OCI-LY1 (cell line): ENCODE data around the gene CTNNA2.

Source experiments
- H2AFZ ChIP-seq: fragments of 200-600 bp; sonication (generic), shearing (Covaris generic); 2 replicates; pipeline ENCODE4 v1.6.0; 2014; ENCODE audit warnings: antibody characterized with exemption, mild to moderate bottlenecking, low read length
- H3F3A ChIP-seq: fragments of 200-600 bp; sonication (generic), shearing (Covaris generic); 2 replicates; pipeline ENCODE4 v1.6.0; 2014; ENCODE audit warnings: mild to moderate bottlenecking, antibody characterized with exemption, low read length, moderate library complexity; ENCODE audit not compliant: insufficient read depth
- H3K27ac ChIP-seq: fragments of 200-600 bp; sonication (generic); 2 replicates; pipeline ENCODE4 v1.5.1; 2014; ENCODE audit warnings: low read length, mixed run types, mild to moderate bottlenecking, low read depth; ENCODE audit not compliant: poor library complexity, severe bottlenecking
- H3K27me3 ChIP-seq: fragments of 200-600 bp; sonication (generic); 2 replicates; pipeline ENCODE4 v1.6.0; 2014; ENCODE audit warnings: antibody characterized with exemption, mild to moderate bottlenecking, low read length, moderate library complexity; ENCODE audit not compliant: insufficient read depth
- H3K36me3 ChIP-seq: fragments of 200-600 bp; sonication (generic); 2 replicates; pipeline ENCODE4 v1.6.1; 2014; ENCODE audit warnings: mild to moderate bottlenecking, antibody characterized with exemption, low read length, moderate library complexity, mixed read lengths; ENCODE audit not compliant: insufficient read depth
- H3K4me1 ChIP-seq: fragments of 200-600 bp; sonication (generic); 2 replicates; pipeline ENCODE4 v1.5.1; 2014; ENCODE audit warnings: mild to moderate bottlenecking, low read length, moderate library complexity; ENCODE audit not compliant: insufficient read depth, severe bottlenecking
- H3K4me2 ChIP-seq: fragments of 200-600 bp; sonication (generic), shearing (Covaris generic); 2 replicates; pipeline ENCODE4 v1.6.1; 2014; ENCODE audit warnings: low read length
- H3K4me3 ChIP-seq: fragments of 200-600 bp; sonication (generic); 2 replicates; pipeline ENCODE4 v1.5.1; 2014; ENCODE audit warnings: low read length, low read depth, mild to moderate bottlenecking, mixed read lengths; ENCODE audit not compliant: poor library complexity, severe bottlenecking
- H3K79me2 ChIP-seq: fragments of 200-600 bp; shearing (Covaris generic); 2 replicates; pipeline ENCODE4 v1.6.1; 2016; ENCODE audit warnings: mixed run types, low read length, mixed read lengths; ENCODE audit not compliant: insufficient read depth
- H3K9ac ChIP-seq: fragments of 200-600 bp; sonication (generic), shearing (Covaris generic); 2 replicates; pipeline ENCODE4 v1.6.1; 2014; ENCODE audit warnings: mild to moderate bottlenecking, low read length, mixed read lengths
- H3K9me2 ChIP-seq: fragments of 200-600 bp; sonication (generic), shearing (Covaris generic); 2 replicates; pipeline ENCODE4 v1.6.1; 2014; ENCODE audit warnings: low read depth, mild to moderate bottlenecking, low read length, mixed read lengths
- H3K9me3 ChIP-seq: fragments of 200-600 bp; shearing (Covaris generic); 2 replicates; pipeline ENCODE4 v1.6.1; 2014; ENCODE audit warnings: low read length, mixed read lengths
- H4K20me1 ChIP-seq: fragments of 200-600 bp; sonication (generic), shearing (Covaris generic); 2 replicates; pipeline ENCODE4 v1.6.0; 2016; ENCODE audit warnings: mild to moderate bottlenecking, low read length; ENCODE audit not compliant: insufficient read depth
- CTCF ChIP-seq: fragments of 200-600 bp; sonication (generic), shearing (Covaris generic); IDR thresholded peaks from 2 replicates; pipeline ENCODE4 v1.5.1; 2017; ENCODE audit warnings: mild to moderate bottlenecking, antibody characterized with exemption, low read length, moderate library complexity, mixed read lengths
- EZH2 ChIP-seq: fragments of 200-600 bp; sonication (generic), shearing (Covaris generic); IDR thresholded peaks from 2 replicates; pipeline ENCODE4 v1.8.0; 2017; ENCODE audit warnings: borderline replicate concordance, mixed run types, mild to moderate bottlenecking, antibody characterized with exemption, low read length, moderate library complexity, mixed read lengths

CTNNA2 gene

GRCh38 chr2:79547568-79547967 is 34.7 kb downstream of the CTNNA2 start:
- no peaks in the 10 kb centered on the region for H3F3A ChIP-seq
- no peak for TF ChIP-seq EZH2
- no peak for TF ChIP-seq CTCF
- no peak overlapping the region for H3K27ac ChIP-seq
- H3K4me2 ChIP-seq: no peak overlapping the region
- no peaks in the 10 kb centered on the region for H3K9me2 ChIP-seq
- H2AFZ ChIP-seq: no peak overlapping the region
- H4K20me1 ChIP-seq: no peaks in the 10 kb centered on the region
- H3K9me3 ChIP-seq: peaks cover 22% of the 10 kb centered on the region
- no peaks in the 10 kb centered on the region for H3K27me3 ChIP-seq
- H3K9ac ChIP-seq: no peak overlapping the region
- no peaks in the 10 kb centered on the region for H3K36me3 ChIP-seq
- H3K4me3 ChIP-seq: no peak overlapping the region
- no peaks in the 10 kb centered on the region for H3K79me2 ChIP-seq
- H3K4me1 ChIP-seq: no peaks in the 10 kb centered on the region

- Histone ChIP-seq H4K20me1 (no peaks in the 10 kb centered on the region), H3K9me2 (no peaks in the 10 kb centered on the region), H3K4me2 (no peak overlapping the region), H3K27ac (no peak overlapping the region), H3F3A (no peaks in the 10 kb centered on the region), H3K36me3 (no peaks in the 10 kb centered on the region), H3K9ac (no peak overlapping the region), H3K27me3 (no peaks in the 10 kb centered on the region), H2AFZ (no peak overlapping the region), H3K9me3 (peaks cover 18% of the 10 kb centered on the region), H3K4me1 (no peaks in the 10 kb centered on the region), H3K79me2 (no peaks in the 10 kb centered on the region), H3K4me3 (no peak overlapping the region)
- TF ChIP-seq CTCF (no peak), EZH2 (no peak)
Measured at GRCh38 chr2:79552653-79553052, 39.8 kb downstream of the CTNNA2 start.

- peaks cover under 1% of the 10 kb centered on the region; the same call in 1 of the 2 replicates for H3K9me3 ChIP-seq
- H4K20me1 ChIP-seq: no peaks in the 10 kb centered on the region
- H3K27me3 ChIP-seq: no peaks in the 10 kb centered on the region
- H3K27ac ChIP-seq: no peak overlapping the region
- H3K4me1 ChIP-seq: no peaks in the 10 kb centered on the region
- no peak overlapping the region for H3K9ac ChIP-seq
- no peak overlapping the region for H2AFZ ChIP-seq
- no peaks in the 10 kb centered on the region for H3K79me2 ChIP-seq
- H3K4me2 ChIP-seq: no peak overlapping the region
- no peak for TF ChIP-seq EZH2
- no peak for TF ChIP-seq CTCF
- no peaks in the 10 kb centered on the region for H3K9me2 ChIP-seq
- H3K36me3 ChIP-seq: no peaks in the 10 kb centered on the region
- no peak overlapping the region for H3K4me3 ChIP-seq
- no peaks in the 10 kb centered on the region for H3F3A ChIP-seq
Measured at GRCh38 chr2:79554899-79555298, 42.0 kb downstream of the CTNNA2 start.
